ENCODE measurements around the gene ADORA1. TPM values are rescaled to one million over a fixed set of nuclear protein-coding genes. Genes with fewer than 3 reads are reported as not detected.
A peak's percentile ranks its signal among the peaks of the same experiment; 100 is the strongest.

ADORA1 gene
- polyA plus RNA-seq, 3 donors from 2014 or later: 0.18 to 3.7 TPM; not detected in 1

GRCh38 chr1:203215573-203215972 is 88.0 kb downstream of the ADORA1 start:
- Mint-ChIP-seq H3K36me3 (no peaks in the 10 kb centered on the region), H3K4me3 (no peak overlapping the region), H3K9me3 (peaks cover 0 to 5% (median 0%) of the 10 kb centered on the region in 6 donors), H3K27ac (no peak overlapping the region), H3K27me3 (ENCODE audit: low read depth in 3 of 3) (peaks cover 4 to 14% (median 5%) of the 10 kb centered on the region in 3 donors), H3K4me1 (no peaks in the 10 kb centered on the region)
- no peak for DNase-seq

GRCh38 chr1:203216274-203217138 is 89.0 kb downstream of the ADORA1 start:
- no peaks in the 10 kb centered on the region for H3K36me3 Mint-ChIP-seq
- H3K4me1 Mint-ChIP-seq: no peaks in the 10 kb centered on the region
- H3K4me3 Mint-ChIP-seq: no peak overlapping the region
- peaks cover 2 to 12% (median 4%) of the 10 kb centered on the region in 3 donors for H3K27me3 Mint-ChIP-seq (ENCODE audit: low read depth in 3 of 3)
- H3K9me3 Mint-ChIP-seq: peaks cover 0 to 5% (median 0%) of the 10 kb centered on the region in 6 donors
- DNase-seq: peak; percentile 35 to 46 (median 36)
- no peak overlapping the region for H3K27ac Mint-ChIP-seq

Other genes starting within 250 kb of the ADORA1 start
- 10 to 100 TPM; 24.5 to 35.8 (median 25.3) TPM for gene RABIF, start 238.6 kb upstream of the ADORA1 start, polyA plus RNA-seq
- 10 to 100 TPM; 10.7 to 27.7 (median 16.5) TPM for gene KLHL12, start 200.5 kb upstream of the ADORA1 start, polyA plus RNA-seq
- 100 to 1,000 TPM in 1 of 3 donors, 10 to 100 TPM in 2; 81.5 to 149 (median 95.0) TPM for gene ADIPOR1, start 169.4 kb upstream of the ADORA1 start, polyA plus RNA-seq
- 10 to 100 TPM; 34.6 to 51.0 (median 48.1) TPM for gene CYB5R1, start 160.5 kb upstream of the ADORA1 start, polyA plus RNA-seq
- gene TMEM183A, start 120.4 kb upstream of the ADORA1 start, polyA plus RNA-seq: 10 to 100 TPM; 55.0 to 83.2 (median 64.2) TPM
- gene PPFIA4, start 101.2 kb upstream of the ADORA1 start, polyA plus RNA-seq: not detected
- not detected for gene MYOG, start 41.7 kb upstream of the ADORA1 start, polyA plus RNA-seq
- not detected for gene MYBPH, start 48.1 kb downstream of the ADORA1 start, polyA plus RNA-seq
- gene CHI3L1, start 59.0 kb downstream of the ADORA1 start, polyA plus RNA-seq: not detected
- gene CHIT1, start 101.9 kb downstream of the ADORA1 start, polyA plus RNA-seq: not detected
- 100 to 1,000 TPM; 112 to 147 (median 127) TPM for gene BTG2, start 177.8 kb downstream of the ADORA1 start, polyA plus RNA-seq
- not detected for gene FMOD, start 223.4 kb downstream of the ADORA1 start, polyA plus RNA-seq

All from immature natural killer cell (primary cell).